ENCODE data around the gene C1orf116.
A peak's percentile ranks its signal among the peaks of the same experiment; 100 is the strongest.

C1orf116 gene

GRCh38 chr1:207032528-207033017 is at the start of gene C1orf116:
C1orf116 (minus strand) TSS chr1:207032756; CDS start chr1:207027598, 5,158 bp downstream.
- Histone ChIP-seq H3K4me3 (no peak within 1 kb of the TSS), H3K27ac (no peak within 1 kb of the TSS)
- no peak for DNase-seq (ENCODE audit: low spot score)
- no peak for TF ChIP-seq CTCF (IDR thresholded peaks at IDR 0.05)

- DNase-seq (ENCODE audit: low spot score), result no peak
- Histone ChIP-seq H3K4me3 (no peak overlapping the region), H3K27ac (no peak overlapping the region)
- TF ChIP-seq CTCF (IDR thresholded peaks at IDR 0.05), result no peak
Measured at GRCh38 chr1:207081806-207082205, 49.2 kb upstream of the C1orf116 start.

- Histone ChIP-seq H3K27ac (no peak overlapping the region), H3K4me3 (no peak overlapping the region)
- no peak for DNase-seq (ENCODE audit: low spot score)
- no peak for TF ChIP-seq CTCF (IDR thresholded peaks at IDR 0.05)
Measured at GRCh38 chr1:207081088-207081487, 48.5 kb upstream of the C1orf116 start.

GRCh38 chr1:207079706-207080241 is 47.2 kb upstream of the C1orf116 start:
- Histone ChIP-seq H3K27ac (no peak overlapping the region), H3K4me3 (no peak overlapping the region)
- no peak for DNase-seq (ENCODE audit: low spot score)
- no peak for TF ChIP-seq CTCF (IDR thresholded peaks at IDR 0.05)

GRCh38 chr1:207078578-207079132 is 46.1 kb upstream of the C1orf116 start:
- DNase-seq (ENCODE audit: low spot score), result no peak
- no peak overlapping the region for H3K4me3 ChIP-seq
- TF ChIP-seq CTCF (IDR thresholded peaks at IDR 0.05), result no peak
- no peak overlapping the region for H3K27ac ChIP-seq

- H3K27ac ChIP-seq, result peak overlapping the region in 1 of 2 donors; percentile 24
- H3K4me3 ChIP-seq, result no peak overlapping the region
- DNase-seq (ENCODE audit: low spot score), result no peak
- TF ChIP-seq CTCF (IDR thresholded peaks at IDR 0.05), result peak; percentile 66
Measured at GRCh38 chr1:207077470-207078377, 45.2 kb upstream of the C1orf116 start.

Data from coronary artery (tissue), 2 donors.